HepG2 (cell line): ENCODE data around the gene ANKRD11.

Experiments used
- AGO1 ChIP-seq: fragments of 200-400 bp; formaldehyde crosslinking; IDR thresholded peaks from 2 replicates; pipeline ENCODE4 v1.6.1; 2017; ENCODE audit warnings: mild to moderate bottlenecking, low read depth, low read length, moderate library complexity; ENCODE audit not compliant: poor library complexity, severe bottlenecking
- ATF3 ChIP-seq: sonication (generic); formaldehyde crosslinking; IDR thresholded peaks from 2 replicates; pipeline ENCODE4 v1.4.0; 2020; ENCODE audit warnings: missing genetic modification reagents
- FOSL2 ChIP-seq: sonication (generic); formaldehyde crosslinking; IDR thresholded peaks from 2 replicates; pipeline ENCODE4 v1.4.0; 2020; ENCODE audit warnings: missing genetic modification reagents
- POLR2A ChIP-seq, 2 experiments: IDR thresholded peaks; 2 replicates each; pipeline ENCODE4 v1.6.1; 2011; ENCODE audit warnings: low read depth in 2 of 2, low read length in 2 of 2, mild to moderate bottlenecking in 1 of 2, moderate library complexity in 1 of 2; ENCODE audit not compliant: insufficient read depth in 1 of 2
- RARA ChIP-seq: IDR thresholded peaks from 2 replicates; pipeline ENCODE4 v1.6.1; 2016; ENCODE audit warnings: missing genetic modification reagents, missing compliant biosample characterization
- YY1 ChIP-seq: IDR thresholded peaks from 2 replicates; pipeline ENCODE4 v1.6.1; 2011; ENCODE audit warnings: low read length, low read depth, moderate library complexity, mild to moderate bottlenecking; ENCODE audit not compliant: insufficient read depth, insufficient replicate concordance

GRCh38 chr16:89241187-89242007 lies 249.0 kb downstream of the ANKRD11 start:
- TF ChIP-seq POLR2A (IDR thresholded peaks at IDR 0.05; ENCODE audit: insufficient read depth in 1 of 2, low read depth in 2 of 2, low read length in 2 of 2) (peak; percentile 98), AGO1 (no peak), ATF3 (CRISPR knock-in tag) (no peak), RARA (CRISPR knock-in tag) (no peak), FOSL2 (CRISPR knock-in tag) (peak; percentile 54), YY1 (no peak)
